ENCODE data around the gene TMEM217. TPM values are rescaled to one million over a fixed set of nuclear protein-coding genes. Genes with fewer than 3 reads are reported as not detected.

TMEM217 gene
- total and polyA plus RNA-seq, 8 donors = 2.1 to 5.3 (median 2.5) TPM

- ATAC-seq (no peak), DNase-seq (no peak)
- no peak for TF ChIP-seq CTCF (IDR thresholded peaks at IDR 0.05)
- intact Hi-C loops (cut with DNase I) = no loop called here
- H3K27ac ChIP-seq = no peak overlapping the region
- H3K36me3 ChIP-seq = peaks cover 0 to 94% of the 10 kb centered on the region in 2 donors
- no peaks in the 10 kb centered on the region for H3K27me3 ChIP-seq
- no peaks in the 10 kb centered on the region for H3K9me3 ChIP-seq
- H3K4me1 ChIP-seq = no peaks in the 10 kb centered on the region
- no peak overlapping the region for H3K4me3 ChIP-seq
These were observed 35.5 kb upstream of the TMEM217 start for GRCh38 chr6:37293426-37293825.

DNA sequence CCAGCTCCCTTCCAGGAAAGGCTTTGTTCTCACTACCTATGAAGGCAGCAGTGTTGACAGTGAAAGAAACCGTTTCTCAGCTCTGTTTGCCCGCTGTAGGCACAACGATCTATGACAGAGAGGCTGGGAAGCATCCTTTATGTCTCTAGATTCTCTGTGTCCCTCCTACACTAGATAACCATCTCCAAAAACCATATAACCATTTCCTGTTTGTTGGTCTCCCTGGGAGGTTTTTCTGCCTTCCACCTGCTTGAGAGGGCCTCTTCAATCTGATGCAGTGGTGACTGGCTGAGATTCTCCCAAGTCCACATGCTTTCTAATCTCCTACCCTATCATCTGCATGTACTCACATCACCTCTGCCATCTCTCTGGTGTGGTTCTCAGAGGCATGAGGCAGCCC, 32.0 kb upstream of the TMEM217 start:
- DNase-seq (no peak), ATAC-seq (no peak)
- no peaks in the 10 kb centered on the region for H3K4me1 ChIP-seq
- peaks cover 0 to 83% of the 10 kb centered on the region in 2 donors for H3K36me3 ChIP-seq
- no peak overlapping the region for H3K27ac ChIP-seq
- TF ChIP-seq CTCF (IDR thresholded peaks at IDR 0.05) = no peak
- no peak overlapping the region for H3K4me3 ChIP-seq
- intact Hi-C loops (cut with DNase I) = no loop called here
- H3K27me3 ChIP-seq = no peaks in the 10 kb centered on the region
- no peaks in the 10 kb centered on the region for H3K9me3 ChIP-seq

DNA sequence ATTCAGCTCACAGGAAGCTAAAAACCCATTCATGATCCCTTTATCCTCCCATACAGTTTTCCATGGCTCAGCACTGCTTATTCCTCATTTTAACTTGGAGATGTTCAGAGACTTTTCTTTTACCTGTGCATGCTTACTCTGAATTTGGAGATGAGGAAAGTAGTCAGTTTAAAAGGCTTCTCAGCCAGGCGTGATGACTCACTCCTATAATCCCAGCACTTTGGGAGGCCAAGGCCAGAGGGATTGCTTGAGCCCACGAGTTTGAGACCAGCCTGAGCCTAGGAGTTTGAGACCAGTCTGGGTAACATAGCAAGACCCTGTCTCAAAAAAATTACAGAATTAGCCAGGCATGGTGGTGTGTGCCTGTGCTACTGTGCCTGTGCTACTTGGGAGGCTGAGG, 30.3 kb upstream of the TMEM217 start:
- DNase-seq (no peak), ATAC-seq (no peak)
- peaks cover 0 to 83% of the 10 kb centered on the region in 2 donors for H3K36me3 ChIP-seq
- H3K4me3 ChIP-seq = no peak overlapping the region
- intact Hi-C loops (cut with DNase I) = no loop called here
- H3K9me3 ChIP-seq = no peaks in the 10 kb centered on the region
- TF ChIP-seq CTCF (IDR thresholded peaks at IDR 0.05) = no peak
- no peaks in the 10 kb centered on the region for H3K27me3 ChIP-seq
- no peak overlapping the region for H3K27ac ChIP-seq
- H3K4me1 ChIP-seq = no peaks in the 10 kb centered on the region

- no peaks in the 10 kb centered on the region for H3K27me3 ChIP-seq
- no peak for ATAC-seq
- DNase-seq = no peak
- no peak overlapping the region for H3K27ac ChIP-seq
- no peak overlapping the region for H3K4me3 ChIP-seq
- intact Hi-C loops (cut with DNase I) = no loop called here
- peaks cover 0 to 83% of the 10 kb centered on the region in 2 donors for H3K36me3 ChIP-seq
- H3K4me1 ChIP-seq = no peaks in the 10 kb centered on the region
- TF ChIP-seq CTCF (IDR thresholded peaks at IDR 0.05) = no peak
- H3K9me3 ChIP-seq = no peaks in the 10 kb centered on the region
These were observed 29.7 kb upstream of the TMEM217 start for GRCh38 chr6:37287519-37288157.

- Histone ChIP-seq H3K9me3 (no peaks in the 10 kb centered on the region), H3K36me3 (peaks cover 0 to 79% of the 10 kb centered on the region in 2 donors), H3K27me3 (no peaks in the 10 kb centered on the region), H3K4me1 (peaks cover 0 to 7% of the 10 kb centered on the region in 2 donors), H3K4me3 (no peak overlapping the region), H3K27ac (no peak overlapping the region)
- intact Hi-C loops (cut with DNase I) = no loop called here
- no peak for DNase-seq
- no peak for ATAC-seq
- no peak for TF ChIP-seq CTCF (IDR thresholded peaks at IDR 0.05)
These were observed 27.9 kb upstream of the TMEM217 start for GRCh38 chr6:37285861-37286311.
